Neural cell (in vitro differentiated cells): Measurements from ENCODE around the gene TMEM121. TPM values are rescaled to one million over a fixed set of nuclear protein-coding genes. Genes with fewer than 3 reads are reported as not detected.
"Not testable (repeated sequence)": the region's sequence is repeated elsewhere in the genome, so short reads cannot be mapped to it uniquely, and the experiment has no call there.

Source experiments
- H2AFZ ChIP-seq: fragments of 200-600, 300-800 bp; sonication (generic), shearing (Covaris generic); 2 replicates; pipeline ENCODE4 v1.6.0; 2014; ENCODE audit warnings: low read depth, mild to moderate bottlenecking, antibody characterized with exemption, low read length, moderate library complexity
- H3F3A ChIP-seq: fragments of 200-600 bp; shearing (Covaris generic); 2 replicates; pipeline ENCODE4 v1.6.1; 2016; ENCODE audit warnings: mild to moderate bottlenecking, moderate library complexity, mixed read lengths, antibody characterized with exemption, low read length; ENCODE audit not compliant: insufficient read depth, poor library complexity, severe bottlenecking
- H3K27ac ChIP-seq: fragments of 200-600, 300-800 bp; sonication (generic), shearing (Covaris generic); 2 replicates; pipeline ENCODE4 v1.5.1; 2014; ENCODE audit warnings: mild to moderate bottlenecking, low read length, moderate library complexity
- H3K27me3 ChIP-seq: fragments of 300-800, 200-600 bp; sonication (generic), shearing (Covaris generic); 2 replicates; pipeline ENCODE4 v1.6.0; 2014; ENCODE audit warnings: mild to moderate bottlenecking, low read depth, low read length, moderate library complexity; ENCODE audit not compliant: insufficient read depth
- H3K36me3 ChIP-seq: fragments of 300-800, 200-600 bp; sonication (generic), shearing (Covaris generic); 2 replicates; pipeline ENCODE4 v1.5.1; 2014; ENCODE audit warnings: mild to moderate bottlenecking, antibody characterized with exemption, low read length, moderate library complexity; ENCODE audit not compliant: insufficient read depth
- H3K4me2 ChIP-seq: fragments of 300-800, 200-600 bp; sonication (generic), shearing (Covaris generic); 2 replicates; pipeline ENCODE4 v1.6.0; 2014; ENCODE audit warnings: mild to moderate bottlenecking, low read length
- H3K4me3 ChIP-seq: fragments of 300-800, 200-600 bp; sonication (generic), shearing (Covaris generic); 2 replicates; pipeline ENCODE4 v1.5.1; 2014; ENCODE audit warnings: mild to moderate bottlenecking, low read length, moderate library complexity
- H3K79me2 ChIP-seq: fragments of 200-600 bp; shearing (Covaris generic); replicated peaks from 2 replicates; pipeline ENCODE4 v1.6.0; 2014; ENCODE audit warnings: mild to moderate bottlenecking, low read length, moderate library complexity; ENCODE audit not compliant: insufficient read depth
- H3K9ac ChIP-seq: fragments of 300-800, 200-600 bp; sonication (generic), shearing (Covaris generic); 2 replicates; pipeline ENCODE4 v1.6.1; 2016; ENCODE audit warnings: mild to moderate bottlenecking, low read length, mixed read lengths
- H3K9me2 ChIP-seq: fragments of 200-600 bp; shearing (Covaris generic); 2 replicates; pipeline ENCODE4 v1.6.1; 2016; ENCODE audit warnings: mild to moderate bottlenecking, low read length, mixed read lengths; ENCODE audit not compliant: insufficient read depth
- H3K9me3 ChIP-seq: fragments of 200-600, 300-800 bp; sonication (generic), shearing (Covaris generic); 2 replicates; pipeline ENCODE4 v1.6.1; 2016; ENCODE audit warnings: mild to moderate bottlenecking, mixed run types, low read length, moderate library complexity, mixed read lengths
- H4K20me1 ChIP-seq: fragments of 200-600 bp; shearing (Covaris generic); 2 replicates; pipeline ENCODE4 v1.6.1; 2016; ENCODE audit warnings: mild to moderate bottlenecking, mixed run types; ENCODE audit not compliant: insufficient read depth
- EP300 ChIP-seq: fragments of 450-650 bp; conservative IDR thresholded peaks from 2 replicates; pipeline ENCODE4 v1.6.1; 2014; ENCODE audit warnings: antibody characterized with exemption, mild to moderate bottlenecking, moderate library complexity; ENCODE audit not compliant: poor library complexity, severe bottlenecking
- EZH2 ChIP-seq: fragments of 200-600, 300-800 bp; shearing (Covaris generic), sonication (generic); IDR thresholded peaks from 2 replicates; pipeline ENCODE4 v1.6.1; 2014; ENCODE audit warnings: antibody characterized with exemption, low read length, borderline replicate concordance, mild to moderate bottlenecking; ENCODE audit not compliant: insufficient read depth, poor library complexity, severe bottlenecking
- MXI1 ChIP-seq: fragments of 450-650 bp; conservative IDR thresholded peaks from 2 replicates; pipeline ENCODE4 v1.6.1; 2014; ENCODE audit warnings: antibody characterized with exemption, mild to moderate bottlenecking; ENCODE audit not compliant: poor library complexity, severe bottlenecking
- POLR2AphosphoS5 ChIP-seq: IDR thresholded peaks from 2 replicates; pipeline ENCODE4 v1.6.1; 2012
- RAD21 ChIP-seq: fragments of 450-650 bp; conservative IDR thresholded peaks from 2 replicates; pipeline ENCODE4 v1.6.1; 2014; ENCODE audit warnings: antibody characterized with exemption, mild to moderate bottlenecking, moderate library complexity
- REST ChIP-seq: IDR thresholded peaks from 2 replicates; pipeline ENCODE4 v1.6.1; 2012; ENCODE audit warnings: borderline replicate concordance
- SMC3 ChIP-seq: fragments of 450-650 bp; conservative IDR thresholded peaks from 2 replicates; pipeline ENCODE4 v1.6.1; 2014; ENCODE audit warnings: antibody characterized with exemption, mild to moderate bottlenecking, moderate library complexity; ENCODE audit not compliant: poor library complexity
- TAF1 ChIP-seq: IDR thresholded peaks from 2 replicates; pipeline ENCODE4 v1.6.1; 2012; ENCODE audit warnings: low read depth
- polyA plus RNA-seq: library from polyadenylated mRNA; depleted of rRNA; stranded (reverse); fragments of >200 nt; gene quantifications from 2 replicates; pipeline ENCODE4 v1.2.3, GENCODE V29; 2014
- TF ChIP-seq, protein P1 (sequence below): fragments of 450-650 bp; IDR thresholded peaks from 2 replicates; pipeline ENCODE4 v1.5.1; 2014; ENCODE audit warnings: antibody characterized with exemption, mild to moderate bottlenecking, moderate library complexity; ENCODE audit not compliant: poor library complexity, severe bottlenecking

Gene TMEM121
- polyA plus RNA-seq, 1 donor from 2014 or later = 19.5 TPM

DNA sequence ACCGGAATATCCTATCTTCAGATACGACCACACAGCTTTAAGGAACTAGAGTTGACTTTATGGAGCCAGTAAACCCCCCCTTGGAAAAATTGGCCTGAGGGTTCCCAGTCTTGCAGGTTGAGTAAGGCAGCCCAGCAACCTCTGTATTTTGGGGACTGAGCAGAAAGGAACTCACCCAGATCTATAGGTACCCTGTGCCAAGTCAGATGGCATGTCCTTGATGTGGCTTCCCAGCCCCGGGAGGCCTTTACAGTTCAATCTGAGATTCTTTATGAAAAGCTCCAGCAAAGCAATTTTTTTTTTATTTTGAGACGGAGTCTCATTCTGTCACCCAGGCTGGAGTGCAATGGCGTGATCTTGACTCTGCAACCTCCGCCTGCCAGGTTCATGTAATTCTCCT, 27.6 kb downstream of the TMEM121 start:
- Histone ChIP-seq H4K20me1 (no peaks in the 10 kb centered on the region), H3K9ac (no peak overlapping the region), H3K9me3 (peaks cover 3% of the 10 kb centered on the region), H3K27ac (no peak overlapping the region), H3K4me2 (no peak overlapping the region), H3K79me2 (no peaks in the 10 kb centered on the region), H3K9me2 (no peaks in the 10 kb centered on the region), H3F3A (no peaks in the 10 kb centered on the region), H3K27me3 (no peaks in the 10 kb centered on the region), H2AFZ (no peak overlapping the region), H3K36me3 (no peaks in the 10 kb centered on the region), H3K4me3 (no peak overlapping the region)
- no peak for TF ChIP-seq SMC3

DNA sequence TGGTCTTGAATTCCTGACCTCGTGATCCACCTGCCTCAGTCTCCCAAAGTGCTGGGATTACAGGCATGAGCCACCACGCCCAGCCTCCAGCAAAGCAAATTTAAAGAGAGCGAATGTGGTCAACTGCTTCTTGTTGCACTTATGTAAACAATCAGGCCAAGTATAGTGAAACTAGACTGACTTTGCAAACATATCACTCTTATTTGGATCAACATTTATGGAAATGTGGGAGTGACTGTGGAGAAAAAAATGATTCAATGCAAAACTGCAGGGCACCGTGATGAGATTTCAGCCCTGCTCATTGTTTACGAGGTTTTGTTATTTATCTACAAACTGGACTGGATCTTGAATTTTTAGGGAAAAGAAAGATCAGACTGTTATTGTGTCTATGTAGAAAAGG, 28.1 kb downstream of the TMEM121 start:
- Histone ChIP-seq H3K9ac (no peak overlapping the region), H3K9me3 (peaks cover 3% of the 10 kb centered on the region), H3K36me3 (no peaks in the 10 kb centered on the region), H2AFZ (no peak overlapping the region), H4K20me1 (no peaks in the 10 kb centered on the region), H3K79me2 (no peaks in the 10 kb centered on the region), H3K27ac (no peak overlapping the region), H3F3A (no peaks in the 10 kb centered on the region), H3K4me2 (no peak overlapping the region), H3K27me3 (no peaks in the 10 kb centered on the region), H3K4me3 (no peak overlapping the region), H3K9me2 (no peaks in the 10 kb centered on the region)
- TF ChIP-seq REST (no peak), RAD21 (no peak), SMC3 (no peak), MXI1 (no peak), TAF1 (no peak), POLR2AphosphoS5 (no peak), EP300 (no peak), EZH2 (no peak)
- TF ChIP-seq, protein P1, sequence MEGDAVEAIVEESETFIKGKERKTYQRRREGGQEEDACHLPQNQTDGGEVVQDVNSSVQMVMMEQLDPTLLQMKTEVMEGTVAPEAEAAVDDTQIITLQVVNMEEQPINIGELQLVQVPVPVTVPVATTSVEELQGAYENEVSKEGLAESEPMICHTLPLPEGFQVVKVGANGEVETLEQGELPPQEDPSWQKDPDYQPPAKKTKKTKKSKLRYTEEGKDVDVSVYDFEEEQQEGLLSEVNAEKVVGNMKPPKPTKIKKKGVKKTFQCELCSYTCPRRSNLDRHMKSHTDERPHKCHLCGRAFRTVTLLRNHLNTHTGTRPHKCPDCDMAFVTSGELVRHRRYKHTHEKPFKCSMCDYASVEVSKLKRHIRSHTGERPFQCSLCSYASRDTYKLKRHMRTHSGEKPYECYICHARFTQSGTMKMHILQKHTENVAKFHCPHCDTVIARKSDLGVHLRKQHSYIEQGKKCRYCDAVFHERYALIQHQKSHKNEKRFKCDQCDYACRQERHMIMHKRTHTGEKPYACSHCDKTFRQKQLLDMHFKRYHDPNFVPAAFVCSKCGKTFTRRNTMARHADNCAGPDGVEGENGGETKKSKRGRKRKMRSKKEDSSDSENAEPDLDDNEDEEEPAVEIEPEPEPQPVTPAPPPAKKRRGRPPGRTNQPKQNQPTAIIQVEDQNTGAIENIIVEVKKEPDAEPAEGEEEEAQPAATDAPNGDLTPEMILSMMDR = no peak

GRCh38 chr14:105557671-105558070, 31.3 kb downstream of the TMEM121 start:
- H3K4me2 ChIP-seq, H2AFZ ChIP-seq, H3F3A ChIP-seq, H3K9me3 ChIP-seq, H4K20me1 ChIP-seq, H3K9ac ChIP-seq, H3K27ac ChIP-seq, H3K9me2 ChIP-seq, H3K27me3 ChIP-seq, H3K79me2 ChIP-seq, H3K36me3 ChIP-seq, H3K4me3 ChIP-seq: not testable (repeated sequence)

GRCh38 chr14:105558449-105559154, 32.2 kb downstream of the TMEM121 start:
- H3K4me2 ChIP-seq, H3K36me3 ChIP-seq, H4K20me1 ChIP-seq, H3F3A ChIP-seq, H3K9me2 ChIP-seq, H2AFZ ChIP-seq, H3K9me3 ChIP-seq, H3K27me3 ChIP-seq, H3K4me3 ChIP-seq, H3K79me2 ChIP-seq, H3K9ac ChIP-seq, H3K27ac ChIP-seq: not testable (repeated sequence)

DNA sequence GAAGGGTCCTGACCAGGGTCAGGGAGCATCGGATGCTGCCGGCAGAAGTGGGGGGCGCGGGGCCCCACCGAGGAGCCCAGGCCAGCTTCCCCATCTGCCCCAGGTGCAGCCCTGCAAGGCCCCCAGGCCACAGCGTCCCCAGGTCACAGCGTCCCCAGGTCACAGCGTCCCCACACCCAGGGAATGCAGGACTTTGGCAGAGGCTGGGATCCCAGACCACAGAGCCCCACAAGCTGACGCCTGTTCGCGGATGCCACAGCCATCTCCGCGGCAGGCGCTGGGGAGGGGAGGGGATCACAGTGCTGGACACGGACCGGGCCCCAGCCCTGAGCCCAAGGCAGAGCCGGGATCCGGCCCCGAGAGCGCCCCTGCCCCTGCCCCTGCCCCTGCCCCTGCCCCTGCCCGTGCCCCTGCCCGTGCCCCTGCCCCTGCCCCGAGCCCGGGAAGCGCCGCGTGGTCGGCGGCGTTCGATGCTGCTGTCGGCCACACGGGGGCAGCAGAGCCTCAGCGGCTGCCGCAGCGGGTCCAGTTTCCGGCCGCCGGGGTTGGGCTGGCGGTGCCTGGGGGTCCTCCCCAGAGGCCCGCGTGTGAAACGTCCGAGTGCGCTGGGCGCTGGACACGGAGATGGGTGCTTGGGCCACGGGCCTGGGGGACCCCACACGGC, 33.1 kb downstream of the TMEM121 start:
- not testable (repeated sequence) for H4K20me1 ChIP-seq, H3K36me3 ChIP-seq, H3K9me3 ChIP-seq, H3K27me3 ChIP-seq, H3K4me2 ChIP-seq, H3F3A ChIP-seq, H3K9ac ChIP-seq, H3K9me2 ChIP-seq, H3K27ac ChIP-seq, H3K79me2 ChIP-seq, H3K4me3 ChIP-seq, H2AFZ ChIP-seq
